Cardiac muscle cell (in vitro differentiated cells and primary cell): Measurements from ENCODE around the gene AVPR2. TPM values are rescaled to one million over a fixed set of nuclear protein-coding genes. Genes with fewer than 3 reads are reported as not detected.

Source experiments
- DNase-seq, 2 donors: peaks; one replicate each; pipeline versions ENCODE4 v3.0.0 to v3.0.0-alpha.2; 2010 to 2017; ENCODE audit warnings: low read depth in 1 of 2, low spot score in 1 of 2
- H3K27ac ChIP-seq: fragments of 200-600 bp; sonication (generic); 2 replicates; pipeline ENCODE4 v1.5.1; 2016
- H3K27me3 ChIP-seq: fragments of 200-600 bp; sonication (generic); 2 replicates; pipeline ENCODE4 v1.6.0; 2016; ENCODE audit warnings: control low read depth
- H3K36me3 ChIP-seq: fragments of 200-600 bp; sonication (generic); 2 replicates; pipeline ENCODE4 v1.5.1; 2016; ENCODE audit warnings: control low read depth
- H3K4me1 ChIP-seq: fragments of 200-600 bp; sonication (generic); 2 replicates; pipeline ENCODE4 v1.8.1; 2017; ENCODE audit warnings: low read depth, mild to moderate bottlenecking, mixed run types
- H3K4me3 ChIP-seq: fragments of 200-600 bp; sonication (generic); 2 replicates; pipeline ENCODE4 v1.5.1; 2016; ENCODE audit warnings: mild to moderate bottlenecking
- H3K9me3 ChIP-seq: fragments of 200-600 bp; sonication (generic); 2 replicates; pipeline ENCODE4 v1.5.1; 2017; ENCODE audit warnings: low read depth, mild to moderate bottlenecking, control low read depth
- polyA plus RNA-seq: library from polyadenylated mRNA; unstranded; fragments of >200 nt; fragmentation: Nextera tagmentation; extraction: Ambion mirVana; gene quantifications from 2 replicates; pipeline ENCODE4 v1.2.1, GENCODE V29; 2016
- total RNA-seq: library from RNA; depleted of rRNA; stranded (reverse); fragments of >200 nt; gene quantifications from 2 replicates; pipeline ENCODE4 v1.2.3, GENCODE V29; 2016
- TF ChIP-seq, protein P1 (sequence below): IDR thresholded peaks from 2 replicates; pipeline ENCODE4 v1.5.1; 2012; ENCODE audit warnings: low read depth, mild to moderate bottlenecking, low read length

Gene AVPR2
- total and polyA plus RNA-seq, 2 experiments from 2014 or later = 0.11 TPM; not detected in 1

DNA sequence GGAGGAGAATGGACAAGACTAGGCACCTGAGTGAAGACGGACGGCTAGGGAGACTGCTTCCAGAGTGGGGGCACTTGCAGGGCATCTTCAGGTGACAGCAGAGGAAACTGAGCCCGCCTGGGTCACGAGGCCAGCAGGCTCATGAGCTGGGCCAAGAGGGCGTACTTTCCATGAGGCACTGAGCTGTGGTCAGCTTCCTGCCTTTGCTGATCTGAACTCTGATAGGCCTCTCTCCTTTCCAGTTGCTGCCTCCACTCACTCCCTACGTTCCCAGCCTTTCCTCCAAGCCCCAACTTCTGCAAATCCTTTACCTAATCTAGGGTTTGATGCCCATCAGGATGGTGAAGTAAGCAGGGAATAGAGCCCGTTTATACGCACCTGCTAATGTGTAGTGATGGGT, 17.1 kb upstream of the AVPR2 start:
- TF ChIP-seq, protein P1, sequence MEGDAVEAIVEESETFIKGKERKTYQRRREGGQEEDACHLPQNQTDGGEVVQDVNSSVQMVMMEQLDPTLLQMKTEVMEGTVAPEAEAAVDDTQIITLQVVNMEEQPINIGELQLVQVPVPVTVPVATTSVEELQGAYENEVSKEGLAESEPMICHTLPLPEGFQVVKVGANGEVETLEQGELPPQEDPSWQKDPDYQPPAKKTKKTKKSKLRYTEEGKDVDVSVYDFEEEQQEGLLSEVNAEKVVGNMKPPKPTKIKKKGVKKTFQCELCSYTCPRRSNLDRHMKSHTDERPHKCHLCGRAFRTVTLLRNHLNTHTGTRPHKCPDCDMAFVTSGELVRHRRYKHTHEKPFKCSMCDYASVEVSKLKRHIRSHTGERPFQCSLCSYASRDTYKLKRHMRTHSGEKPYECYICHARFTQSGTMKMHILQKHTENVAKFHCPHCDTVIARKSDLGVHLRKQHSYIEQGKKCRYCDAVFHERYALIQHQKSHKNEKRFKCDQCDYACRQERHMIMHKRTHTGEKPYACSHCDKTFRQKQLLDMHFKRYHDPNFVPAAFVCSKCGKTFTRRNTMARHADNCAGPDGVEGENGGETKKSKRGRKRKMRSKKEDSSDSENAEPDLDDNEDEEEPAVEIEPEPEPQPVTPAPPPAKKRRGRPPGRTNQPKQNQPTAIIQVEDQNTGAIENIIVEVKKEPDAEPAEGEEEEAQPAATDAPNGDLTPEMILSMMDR = no peak
- Histone ChIP-seq H3K36me3 (no peaks in the 10 kb centered on the region), H3K4me1 (no peaks in the 10 kb centered on the region), H3K27ac (no peak overlapping the region), H3K9me3 (no peaks in the 10 kb centered on the region), H3K4me3 (no peak overlapping the region), H3K27me3 (peaks cover 32% of the 10 kb centered on the region)
- no peak for DNase-seq

DNA sequence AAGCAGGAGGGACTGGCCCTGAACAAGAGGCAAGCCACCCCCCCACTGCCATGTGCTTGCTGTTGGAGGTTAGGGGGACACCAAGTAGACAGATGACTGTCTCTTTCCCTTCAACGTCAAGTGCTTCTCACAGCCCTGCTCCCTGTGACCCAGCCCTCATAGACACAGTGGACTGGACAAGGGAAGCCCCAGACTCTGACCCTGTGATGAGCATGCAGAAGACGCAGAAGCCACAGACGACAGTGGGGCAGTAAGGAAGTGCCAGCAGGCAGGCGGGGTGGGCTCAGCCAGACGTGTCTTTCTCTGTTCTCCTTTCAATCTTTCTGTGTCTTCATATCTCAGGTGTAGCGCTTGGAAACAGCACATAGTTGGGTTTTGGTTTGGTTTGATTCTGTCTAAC, 16.1 kb upstream of the AVPR2 start:
- Histone ChIP-seq H3K4me1 (no peaks in the 10 kb centered on the region), H3K27ac (no peak overlapping the region), H3K9me3 (no peaks in the 10 kb centered on the region), H3K27me3 (peaks cover 32% of the 10 kb centered on the region), H3K36me3 (no peaks in the 10 kb centered on the region), H3K4me3 (no peak overlapping the region)
- DNase-seq = no peak
- TF ChIP-seq, protein P1 = no peak

DNA sequence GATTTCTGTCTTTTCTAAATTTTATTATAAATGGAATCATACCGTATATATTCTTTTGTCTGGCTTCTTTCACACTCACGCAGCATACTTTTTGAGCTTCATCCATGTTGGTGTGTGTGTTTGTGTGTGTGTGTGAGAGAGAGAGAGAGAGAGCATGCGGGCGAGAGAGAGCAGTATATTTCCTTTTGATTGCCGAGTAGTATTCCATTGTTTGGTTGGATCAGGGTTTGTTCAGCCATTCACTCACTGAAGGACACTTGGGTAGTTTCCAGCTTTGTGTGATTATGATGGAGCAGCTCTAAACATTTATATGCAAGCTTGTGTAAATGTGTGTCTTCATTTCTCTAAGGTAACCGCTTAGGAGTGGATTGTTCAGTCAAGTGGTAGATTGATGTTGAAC, 15.3 kb upstream of the AVPR2 start:
- DNase-seq = no peak
- peaks cover 30% of the 10 kb centered on the region for H3K27me3 ChIP-seq
- no peaks in the 10 kb centered on the region for H3K36me3 ChIP-seq
- no peak overlapping the region for H3K27ac ChIP-seq
- H3K4me3 ChIP-seq = no peak overlapping the region
- no peaks in the 10 kb centered on the region for H3K9me3 ChIP-seq
- TF ChIP-seq, protein P1 = no peak
- H3K4me1 ChIP-seq = no peaks in the 10 kb centered on the region

DNA sequence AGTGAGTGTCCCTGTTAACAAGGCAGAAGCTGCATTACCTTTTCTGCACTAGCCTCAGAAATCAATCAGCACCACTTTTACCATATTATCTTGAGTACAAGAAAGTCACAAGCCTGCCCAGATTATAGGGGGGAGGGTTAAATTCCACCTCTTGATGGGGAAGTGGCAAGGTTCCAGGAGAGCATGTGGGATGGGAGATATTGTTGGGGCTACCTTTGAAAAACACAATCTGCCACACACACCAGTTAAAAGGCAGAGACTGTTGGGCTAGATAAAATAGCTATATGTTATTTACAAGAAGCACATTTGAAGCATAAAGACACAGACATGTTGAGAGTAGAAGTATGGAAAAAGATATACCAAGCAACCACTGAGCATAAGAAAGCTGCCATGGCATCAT, 6.6 kb upstream of the AVPR2 start:
- Histone ChIP-seq H3K27ac (no peak overlapping the region), H3K27me3 (no peaks in the 10 kb centered on the region), H3K36me3 (no peaks in the 10 kb centered on the region), H3K4me1 (no peaks in the 10 kb centered on the region), H3K9me3 (no peaks in the 10 kb centered on the region), H3K4me3 (no peak overlapping the region)
- DNase-seq = no peak
- TF ChIP-seq, protein P1 = no peak

DNA sequence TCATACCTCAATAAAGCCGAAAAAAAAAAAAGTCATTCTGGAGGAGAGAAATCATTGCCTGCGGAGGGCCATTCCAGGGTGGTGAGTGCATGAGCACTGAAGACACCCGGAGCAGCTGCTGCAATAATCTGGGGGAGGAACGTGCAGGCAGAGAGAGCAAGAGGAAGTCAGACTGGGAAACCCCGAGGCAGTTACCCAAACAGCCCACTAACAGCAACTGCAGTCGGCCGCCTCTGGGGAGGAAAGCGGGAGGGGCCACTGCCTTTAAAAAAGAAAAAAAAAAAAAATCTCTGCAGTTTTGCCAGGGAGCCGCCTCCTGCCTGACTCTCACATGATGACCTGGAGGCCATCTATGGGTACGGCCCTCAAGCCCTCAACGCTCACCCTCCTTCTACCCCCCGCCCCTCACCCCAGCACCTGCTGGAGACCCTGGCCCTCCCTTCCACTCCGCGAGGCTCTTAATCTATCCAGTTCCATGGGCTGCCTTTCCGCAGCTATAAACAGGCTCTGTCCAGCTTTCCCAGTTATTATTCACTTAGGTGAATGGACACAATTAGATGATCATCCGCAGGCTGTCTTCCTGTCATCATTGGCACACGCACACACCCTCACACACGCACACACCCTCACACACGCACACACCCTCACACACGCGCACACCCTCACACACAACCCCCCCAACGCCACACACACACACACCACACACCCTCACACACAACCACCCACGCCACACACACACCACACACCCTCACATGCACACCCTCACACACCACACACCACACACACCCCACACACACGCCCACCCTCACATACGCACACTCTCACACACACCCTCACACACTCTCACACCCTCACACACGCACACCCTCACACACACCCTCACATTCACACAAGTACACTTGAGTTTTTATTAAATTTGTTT, 3.4 kb upstream of the AVPR2 start:
- H3K27me3 ChIP-seq = no peaks in the 10 kb centered on the region
- no peak overlapping the region for H3K4me3 ChIP-seq
- no peaks in the 10 kb centered on the region for H3K9me3 ChIP-seq
- DNase-seq = peak; percentile 46 to 91
- H3K27ac ChIP-seq = no peak overlapping the region
- no peaks in the 10 kb centered on the region for H3K36me3 ChIP-seq
- no peaks in the 10 kb centered on the region for H3K4me1 ChIP-seq
- TF ChIP-seq, protein P1 = no peak
